Ovary (tissue), 9 donors: ENCODE measurements around the gene CRISPLD2. TPM values are rescaled to one million over a fixed set of nuclear protein-coding genes. Genes with fewer than 3 reads are reported as not detected.

Experiments used
- DNase-seq, 5 donors: peaks; one replicate each; pipeline ENCODE4 v3.0.0-alpha.2; 2019 to 2020
- H3K27ac ChIP-seq, 2 donors: fragments of 200-600 bp; one replicate each; pipeline versions ENCODE4 v1.5.1 to v1.8.0; 2019 to 2022
- H3K27me3 ChIP-seq: fragments of 200-600 bp; one replicate; pipeline ENCODE4 v1.8.0; 2022
- H3K36me3 ChIP-seq: fragments of 200-600 bp; sonication (generic); one replicate; pipeline ENCODE4 v1.5.1; 2019
- H3K4me1 ChIP-seq: one replicate; pipeline ENCODE4 v1.8.1; 2013; ENCODE audit warnings: mild to moderate bottlenecking, moderate library complexity; ENCODE audit not compliant: insufficient read depth
- H3K4me3 ChIP-seq: fragments of 200-600 bp; sonication (generic); one replicate; pipeline ENCODE4 v1.5.1; 2017
- H3K9me3 ChIP-seq, 2 donors: fragments of 200-600 bp in 1 of 2; sonication (generic) in 1 of 2; one replicate each; pipeline versions ENCODE4 v1.5.1 to v1.8.1; 2013 to 2019; ENCODE audit warnings: mild to moderate bottlenecking in 1 of 2, moderate library complexity in 1 of 2
- EP300 ChIP-seq: sonication (generic); formaldehyde crosslinking; IDR thresholded peaks from one replicate; pipeline ENCODE4 v1.6.1; 2017; ENCODE audit warnings: antibody characterized with exemption
- POLR2A ChIP-seq: fragments of 450-650 bp; IDR thresholded peaks from one replicate; pipeline ENCODE4 v1.6.1; 2017; ENCODE audit warnings: antibody characterized with exemption, mild to moderate bottlenecking, moderate library complexity
- WGBS, 3 donors: extraction: QIAGEN DNeasy Blood & Tissue Kit in 1 of 3; methylation state at CpG; one replicate each; pipeline versions ENCODE4 v1.1.5 to v1.1.7; 2013 to 2017; 5-methylcytosine and 5-hydroxymethylcytosine counted together
- intact Hi-C, 4 donors: fragments of 100-400 bp; cut with DNase I; formaldehyde crosslinking; loops; one replicate each; pipeline versions ENCODE4 v1.11.0 to v1.15.1; 2022 to 2023
- polyA plus RNA-seq, 2 donors: library from polyadenylated mRNA; stranded (reverse); fragments of 200-250 nt in 1 of 2; fragments of 350-450 nt in 1 of 2; fragmentation: Illumina TruSeq in 1 of 2; extraction: RNeasy Lipid Tissue Mini Kit (QIAGEN cat#74804) in 1 of 2; gene quantifications; one replicate each; pipeline ENCODE4 v1.2.3, GENCODE V29; 2013 to 2014
- total RNA-seq, 7 donors: library from RNA; depleted of rRNA in 2 of 7; stranded (reverse); fragments of >200 nt in 2 of 7; fragmentation: NEBNext Ultra II Directional in 3 of 7; extraction: Animal tissue kit (Norgen Biotek cat#: 25700) in 3 of 7; gene quantifications; one replicate each; pipeline versions ENCODE4 v1.1.0 to v1.2.4, GENCODE V29; 2016 to 2023
- TF ChIP-seq, protein P1 (sequence below), 3 donors: fragments of 450-650 bp in 2 of 3; fragments of 200-600 bp in 1 of 3; IDR thresholded peaks; one replicate each; pipeline versions ENCODE4 v1.5.1 to v1.8.0; 2016 to 2022; ENCODE audit warnings: antibody characterized with exemption in 3 of 3, mild to moderate bottlenecking in 1 of 3
- donor health status: DM: no; HTN: no; CAD: no; lungs with moderate emphysema.
- donor health status: DM: no; HTN: no; CAD: no.
- donor health status: Bipolar disorder and iron deficiency.
- donor health status: DM: yes; HTN: yes; CAD: no.
- donor health status: DM: no; HTN: no; CAD: no.
- donor health status: DM: yes; HTN: yes; CAD: no.

CRISPLD2 gene
- total and polyA plus RNA-seq, 9 donors, result 53.2 to 333 (median 111) TPM

DNA sequence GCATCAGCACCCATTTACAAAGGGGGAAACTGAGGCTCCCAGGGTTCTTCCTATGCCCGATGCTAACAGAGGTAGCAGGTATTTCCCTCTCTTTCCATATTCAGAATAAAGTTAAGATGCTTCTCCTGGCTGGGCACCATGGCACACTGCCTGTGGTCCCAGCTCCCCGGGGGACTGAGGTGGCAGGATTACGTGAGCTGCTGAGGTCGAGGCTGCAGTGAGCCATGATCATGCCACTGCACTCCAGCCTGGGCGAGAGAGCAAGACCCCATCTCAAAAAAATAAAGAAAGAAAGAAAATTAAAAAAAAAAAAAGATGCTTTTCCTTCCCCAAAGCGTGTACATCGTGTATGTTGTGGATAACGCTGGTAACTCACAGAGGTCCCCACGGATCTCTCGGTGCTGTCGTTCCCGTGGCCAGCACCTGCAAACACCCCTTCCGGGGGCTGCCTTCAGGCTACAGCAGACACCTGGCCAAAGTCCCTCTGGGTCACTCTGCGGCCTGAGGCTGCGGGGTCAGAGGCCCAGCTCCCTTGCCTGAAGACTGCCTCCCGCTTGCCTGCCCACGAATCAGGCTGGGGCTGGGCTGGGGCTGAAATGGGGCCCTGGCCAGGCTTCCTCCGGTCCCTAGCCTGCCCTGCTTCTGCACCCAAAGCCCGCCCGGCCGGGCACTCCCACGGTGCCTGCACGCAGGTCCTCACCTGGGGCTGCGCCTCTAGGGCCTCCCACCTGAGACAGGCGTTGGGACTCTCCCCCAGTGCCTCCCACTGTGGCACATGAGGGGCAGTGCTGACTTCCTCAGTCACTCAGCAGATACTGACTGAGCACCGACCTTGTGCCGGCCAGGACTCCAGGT, 128.4 kb downstream of the CRISPLD2 start:
- TF ChIP-seq, protein P1, sequence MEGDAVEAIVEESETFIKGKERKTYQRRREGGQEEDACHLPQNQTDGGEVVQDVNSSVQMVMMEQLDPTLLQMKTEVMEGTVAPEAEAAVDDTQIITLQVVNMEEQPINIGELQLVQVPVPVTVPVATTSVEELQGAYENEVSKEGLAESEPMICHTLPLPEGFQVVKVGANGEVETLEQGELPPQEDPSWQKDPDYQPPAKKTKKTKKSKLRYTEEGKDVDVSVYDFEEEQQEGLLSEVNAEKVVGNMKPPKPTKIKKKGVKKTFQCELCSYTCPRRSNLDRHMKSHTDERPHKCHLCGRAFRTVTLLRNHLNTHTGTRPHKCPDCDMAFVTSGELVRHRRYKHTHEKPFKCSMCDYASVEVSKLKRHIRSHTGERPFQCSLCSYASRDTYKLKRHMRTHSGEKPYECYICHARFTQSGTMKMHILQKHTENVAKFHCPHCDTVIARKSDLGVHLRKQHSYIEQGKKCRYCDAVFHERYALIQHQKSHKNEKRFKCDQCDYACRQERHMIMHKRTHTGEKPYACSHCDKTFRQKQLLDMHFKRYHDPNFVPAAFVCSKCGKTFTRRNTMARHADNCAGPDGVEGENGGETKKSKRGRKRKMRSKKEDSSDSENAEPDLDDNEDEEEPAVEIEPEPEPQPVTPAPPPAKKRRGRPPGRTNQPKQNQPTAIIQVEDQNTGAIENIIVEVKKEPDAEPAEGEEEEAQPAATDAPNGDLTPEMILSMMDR (IDR thresholded peaks at IDR 0.05), result no peak
- TF ChIP-seq POLR2A (no peak), EP300 (no peak)
- Histone ChIP-seq H3K36me3 (no peaks in the 10 kb centered on the region), H3K27me3 (no peaks in the 10 kb centered on the region), H3K9me3 (no peaks in the 10 kb centered on the region), H3K4me1 (peaks cover 8% of the 10 kb centered on the region), H3K4me3 (no peak overlapping the region), H3K27ac (no peak overlapping the region)
- intact Hi-C loops, result no loop called here
- WGBS, 3 donors, result 84 to 87% (median 85%) methylated on average over 27 of the region's 27 CpGs
- DNase-seq, result no peak

DNA sequence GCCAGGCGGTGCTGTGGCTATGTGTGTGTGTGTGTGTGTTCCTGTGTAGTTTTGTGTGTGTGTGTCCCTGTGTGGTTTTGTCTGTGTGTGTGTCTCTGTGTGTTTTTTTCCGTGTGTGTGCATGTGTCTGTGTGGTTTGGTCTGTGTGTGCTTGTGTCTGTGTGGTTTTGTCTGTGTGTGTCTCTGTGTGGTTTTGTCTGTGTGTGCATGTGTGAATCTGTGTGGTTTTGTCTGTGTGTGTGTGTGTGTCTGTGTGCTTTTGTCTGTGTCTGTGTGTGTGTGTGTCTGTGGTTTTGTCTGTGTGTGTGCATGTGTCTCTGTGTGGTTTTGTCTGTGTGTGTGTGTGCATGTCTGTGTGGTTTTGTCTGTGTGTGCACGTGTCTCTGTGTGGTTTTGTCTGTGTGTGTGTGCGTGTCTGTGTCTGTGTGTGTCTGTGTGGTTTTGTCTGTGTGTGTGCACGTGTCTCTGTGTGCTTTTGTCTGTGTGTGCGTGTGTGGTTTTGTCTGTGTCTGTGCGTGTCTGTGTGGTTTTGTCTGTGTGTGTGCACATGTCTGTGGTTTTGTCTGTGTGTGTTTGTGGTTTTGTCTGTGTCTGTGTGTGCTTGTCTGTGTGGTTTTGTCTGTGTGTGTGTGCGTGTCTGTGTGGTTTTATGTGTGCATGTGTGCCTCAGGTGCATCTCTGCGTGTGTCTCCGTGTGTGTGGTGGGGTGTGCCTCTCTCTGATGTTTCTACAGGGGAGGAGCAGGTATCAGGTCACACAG, 129.2 kb downstream of the CRISPLD2 start:
- no peak for DNase-seq
- Histone ChIP-seq H3K4me3 (no peak overlapping the region), H3K27me3 (no peaks in the 10 kb centered on the region), H3K4me1 (peaks cover 8% of the 10 kb centered on the region), H3K27ac (no peak overlapping the region), H3K9me3 (no peaks in the 10 kb centered on the region), H3K36me3 (no peaks in the 10 kb centered on the region)
- TF ChIP-seq, protein P1 (IDR thresholded peaks at IDR 0.05), result no peak
- TF ChIP-seq EP300 (no peak), POLR2A (no peak)
- intact Hi-C loops, result no loop called here
- 76 to 80% (median 79%) methylated on average over 10 of the region's 10 CpGs for WGBS, 3 donors

DNA sequence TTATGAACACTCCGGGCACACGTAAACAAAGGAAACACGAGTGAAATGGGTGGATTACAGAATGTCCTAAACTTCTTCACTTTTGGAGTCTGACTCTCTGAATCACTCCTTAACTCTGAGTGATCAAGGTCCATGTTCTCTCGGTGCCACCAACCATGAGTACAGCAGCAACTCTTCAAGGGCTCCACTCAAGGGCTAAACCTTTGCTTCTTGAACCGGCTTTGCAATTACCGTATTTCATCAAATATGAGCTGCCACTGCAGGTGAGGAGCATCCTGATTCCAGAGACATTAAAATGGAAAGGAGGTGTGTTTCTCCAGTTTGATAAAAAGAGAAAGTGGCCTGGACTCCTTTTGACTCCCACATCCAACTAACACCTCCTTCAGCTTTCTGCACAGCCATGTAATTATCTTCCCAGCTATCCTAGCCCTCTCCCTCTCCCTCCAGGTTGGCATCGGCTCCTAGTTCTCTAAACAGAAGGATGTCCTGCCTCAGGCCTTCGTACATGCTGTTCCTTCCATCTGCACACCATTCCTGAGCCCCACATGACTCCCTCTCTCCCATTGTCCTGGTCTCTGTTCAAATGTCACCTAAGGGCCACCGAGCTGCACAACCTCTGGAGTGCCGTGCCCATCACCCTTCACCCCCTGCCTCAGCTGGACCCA, 130.1 kb downstream of the CRISPLD2 start:
- WGBS, 3 donors, result 66 to 70% (median 67%) methylated on average over 10 of the region's 10 CpGs
- DNase-seq, result no peak
- Histone ChIP-seq H3K4me3 (no peak overlapping the region), H3K4me1 (peaks cover 8% of the 10 kb centered on the region), H3K27ac (no peak overlapping the region), H3K27me3 (no peaks in the 10 kb centered on the region), H3K9me3 (no peaks in the 10 kb centered on the region), H3K36me3 (no peaks in the 10 kb centered on the region)
- intact Hi-C loops, result loop anchor here in 2 of 4 donors (5.0 kb wide), 1 partner anchor 193 kb away; no protein-coding TSS in a partner anchor
- TF ChIP-seq POLR2A (no peak), EP300 (no peak)
- TF ChIP-seq, protein P1 (IDR thresholded peaks at IDR 0.05), result no peak

DNA sequence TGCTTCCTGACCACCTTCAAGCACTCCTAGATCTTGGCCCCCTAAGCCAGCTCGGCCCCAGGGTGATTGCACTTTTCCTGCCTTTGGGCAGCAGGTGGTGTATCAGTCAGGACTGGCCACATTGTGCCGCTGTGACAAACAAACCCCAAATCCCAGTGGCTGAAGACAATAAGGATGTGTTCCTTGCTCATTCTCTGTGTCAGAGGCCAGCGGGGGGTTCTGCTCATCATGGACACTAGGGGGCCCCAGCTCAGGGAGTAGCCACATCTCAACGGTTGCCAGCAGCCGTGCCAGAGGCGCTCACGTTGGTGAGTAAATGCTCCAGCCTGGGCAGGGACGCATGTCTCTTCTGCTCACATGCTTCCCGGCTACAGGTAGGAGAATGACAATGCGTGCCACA, 131.1 kb downstream of the CRISPLD2 start:
- intact Hi-C loops, result loop anchor here in 2 of 4 donors (5.0 kb wide), 1 partner anchor 194 kb away; no protein-coding TSS in a partner anchor
- WGBS, 3 donors, result 90 to 92% (median 90%) methylated on average over 10 of the region's 10 CpGs

More for the DNA sequence above, 131.1 kb downstream of the CRISPLD2 start:
- no peak overlapping the region for H3K4me3 ChIP-seq
- H3K27ac ChIP-seq, result no peak overlapping the region
- no peaks in the 10 kb centered on the region for H3K36me3 ChIP-seq
- no peaks in the 10 kb centered on the region for H3K9me3 ChIP-seq
- no peaks in the 10 kb centered on the region for H3K27me3 ChIP-seq
- no peak for DNase-seq
- H3K4me1 ChIP-seq, result peaks cover 8% of the 10 kb centered on the region
- TF ChIP-seq, protein P1 (IDR thresholded peaks at IDR 0.05), result no peak
- no peak for TF ChIP-seq POLR2A
- TF ChIP-seq EP300, result no peak
